Trophoblast cell (in vitro differentiated cells and primary cell): ENCODE results near the gene AGMO.

Experiments
- DNase-seq, 2 donors: peaks; one replicate each; pipeline ENCODE4 v3.0.0-alpha.2; 2016
- H2AFZ ChIP-seq: 2 replicates; pipeline ENCODE4 v1.6.1; 2013; ENCODE audit warnings: low read length, moderate library complexity, mild to moderate bottlenecking; ENCODE audit not compliant: insufficient read depth, poor library complexity
- H2AK5ac ChIP-seq: 2 replicates; pipeline ENCODE4 v1.6.1; 2013; ENCODE audit warnings: mild to moderate bottlenecking, low read length
- H2BK120ac ChIP-seq: 2 replicates; pipeline ENCODE4 v1.6.1; 2013; ENCODE audit warnings: low read length, mild to moderate bottlenecking, moderate library complexity; ENCODE audit not compliant: insufficient read depth, poor library complexity
- H2BK12ac ChIP-seq: 2 replicates; pipeline ENCODE4 v1.6.1; 2013; ENCODE audit warnings: mild to moderate bottlenecking, low read length, moderate library complexity
- H2BK5ac ChIP-seq: 2 replicates; pipeline ENCODE4 v1.6.1; 2013; ENCODE audit warnings: low read length, low read depth, moderate library complexity, mild to moderate bottlenecking; ENCODE audit not compliant: poor library complexity
- H3K14ac ChIP-seq: 2 replicates; pipeline ENCODE4 v1.6.1; 2013; ENCODE audit warnings: mild to moderate bottlenecking, low read length
- H3K18ac ChIP-seq: 2 replicates; pipeline ENCODE4 v1.6.1; 2013; ENCODE audit warnings: mild to moderate bottlenecking, low read length
- H3K23ac ChIP-seq: 2 replicates; pipeline ENCODE4 v1.6.1; 2013; ENCODE audit warnings: low read length
- H3K27ac ChIP-seq: 2 replicates; pipeline ENCODE4 v1.5.1; 2013; ENCODE audit warnings: low read depth, mild to moderate bottlenecking, inconsistent platforms, low read length, moderate library complexity
- H3K27me3 ChIP-seq: 2 replicates; pipeline ENCODE4 v1.6.1; 2013; ENCODE audit warnings: inconsistent platforms, mild to moderate bottlenecking, low read length, moderate library complexity; ENCODE audit not compliant: insufficient read depth
- H3K36me3 ChIP-seq, 2 experiments: 1 replicate in 1 of 2; 2 replicates in 1 of 2; pipeline ENCODE4 v1.6.1; 2013; ENCODE audit warnings: low read length in 2 of 2, mild to moderate bottlenecking in 2 of 2, moderate library complexity in 1 of 2; ENCODE audit not compliant: insufficient read depth in 2 of 2, control insufficient read depth in 1 of 2
- H3K4ac ChIP-seq: 2 replicates; pipeline ENCODE4 v1.6.1; 2013; ENCODE audit warnings: low read depth, mild to moderate bottlenecking, low read length, moderate library complexity
- H3K4me1 ChIP-seq, 2 experiments: 1 replicate in 1 of 2; 2 replicates in 1 of 2; pipeline ENCODE4 v1.6.1; 2013; ENCODE audit warnings: low read length in 2 of 2, mild to moderate bottlenecking in 2 of 2, moderate library complexity in 1 of 2; ENCODE audit not compliant: insufficient read depth in 2 of 2, control insufficient read depth in 1 of 2
- H3K4me2 ChIP-seq: 2 replicates; pipeline ENCODE4 v1.6.1; 2013; ENCODE audit warnings: inconsistent platforms, mild to moderate bottlenecking, low read length, moderate library complexity
- H3K4me3 ChIP-seq: 2 replicates; pipeline ENCODE4 v1.5.1; 2013; ENCODE audit warnings: mild to moderate bottlenecking, low read depth, low read length, inconsistent platforms
- H3K79me1 ChIP-seq: one replicate; pipeline ENCODE4 v1.6.1; 2013; ENCODE audit warnings: low read length
- H3K79me2 ChIP-seq: 2 replicates; pipeline ENCODE4 v1.6.1; 2013; ENCODE audit warnings: low read length, mild to moderate bottlenecking; ENCODE audit not compliant: control insufficient read depth, insufficient read depth, poor library complexity
- H3K9ac ChIP-seq: 2 replicates; pipeline ENCODE4 v1.6.1; 2013; ENCODE audit warnings: mild to moderate bottlenecking, low read length
- H3K9me3 ChIP-seq: 2 replicates; pipeline ENCODE4 v1.6.1; 2013; ENCODE audit warnings: low read depth, mild to moderate bottlenecking, control low read depth, inconsistent platforms, low read length; ENCODE audit not compliant: insufficient read depth
- H4K12ac ChIP-seq: 2 replicates; pipeline ENCODE4 v1.6.1; 2013; ENCODE audit warnings: low read depth, mild to moderate bottlenecking, low read length, moderate library complexity
- H4K8ac ChIP-seq: 2 replicates; pipeline ENCODE4 v1.6.1; 2013; ENCODE audit warnings: low read depth, mild to moderate bottlenecking, low read length, moderate library complexity
- H4K91ac ChIP-seq: one replicate; pipeline ENCODE4 v1.6.1; 2013; ENCODE audit warnings: low read depth, mild to moderate bottlenecking, low read length, moderate library complexity
- WGBS: extraction: QIAGEN DNeasy Blood & Tissue Kit; methylation state at CpG from one replicate; pipeline ENCODE4 v1.1.7; 2013; ENCODE audit warnings: missing lambda C conversion rate; ENCODE audit not compliant: insufficient read length, insufficient coverage; ENCODE audit errors: extremely low coverage; 5-methylcytosine and 5-hydroxymethylcytosine counted together

AGMO gene

GRCh38 chr7:15279640-15280039 lies 282.2 kb downstream of the AGMO start:
- H3K9ac ChIP-seq: no peak overlapping the region
- H3K4me2 ChIP-seq: no peak overlapping the region
- DNase-seq: no peak
- no peaks in the 10 kb centered on the region for H3K9me3 ChIP-seq
- no peaks in the 10 kb centered on the region for H3K79me1 ChIP-seq
- H3K79me2 ChIP-seq: no peaks in the 10 kb centered on the region
- H3K36me3 ChIP-seq: no peaks in the 10 kb centered on the region
- no peak overlapping the region for H4K8ac ChIP-seq
- no peak overlapping the region for H2BK12ac ChIP-seq
- no peak overlapping the region for H3K27ac ChIP-seq
- no peak overlapping the region for H3K23ac ChIP-seq
- no peaks in the 10 kb centered on the region for H3K27me3 ChIP-seq
- no peaks in the 10 kb centered on the region for H3K4me1 ChIP-seq
- WGBS: no CpG with 5 or more reads among the region's 1 CpG
- H2BK5ac ChIP-seq: no peak overlapping the region
- no peak overlapping the region for H3K4me3 ChIP-seq
- no peak overlapping the region for H3K14ac ChIP-seq
- H2AK5ac ChIP-seq: no peak overlapping the region
- no peak overlapping the region for H3K4ac ChIP-seq
- no peak overlapping the region for H3K18ac ChIP-seq
- H2BK120ac ChIP-seq: no peak overlapping the region
- H4K12ac ChIP-seq: no peak overlapping the region
- H4K91ac ChIP-seq: no peak overlapping the region
- H2AFZ ChIP-seq: no peak overlapping the region

GRCh38 chr7:15257689-15258088 lies 304.1 kb downstream of the AGMO start:
- WGBS: no CpG with 5 or more reads among the region's 4 CpGs
- Histone ChIP-seq H2AFZ (no peak overlapping the region), H2AK5ac (no peak overlapping the region), H4K91ac (no peak overlapping the region), H3K23ac (no peak overlapping the region), H2BK5ac (no peak overlapping the region), H3K4me2 (no peak overlapping the region), H3K36me3 (no peaks in the 10 kb centered on the region), H3K9me3 (no peaks in the 10 kb centered on the region), H3K4me1 (no peaks in the 10 kb centered on the region), H2BK12ac (no peak overlapping the region), H3K4me3 (no peak overlapping the region), H3K79me1 (no peaks in the 10 kb centered on the region), H2BK120ac (no peak overlapping the region), H3K18ac (no peak overlapping the region), H3K79me2 (no peaks in the 10 kb centered on the region), H3K14ac (no peak overlapping the region), H3K9ac (no peak overlapping the region), H4K12ac (no peak overlapping the region), H3K4ac (no peak overlapping the region), H3K27ac (no peak overlapping the region), H3K27me3 (no peaks in the 10 kb centered on the region), H4K8ac (no peak overlapping the region)
- DNase-seq: no peak

- Histone ChIP-seq H3K79me1 (no peaks in the 10 kb centered on the region), H3K14ac (no peak overlapping the region), H3K4ac (no peak overlapping the region), H3K79me2 (no peaks in the 10 kb centered on the region), H3K18ac (no peak overlapping the region), H2BK5ac (no peak overlapping the region), H3K4me2 (no peak overlapping the region), H3K4me3 (no peak overlapping the region), H2AK5ac (no peak overlapping the region), H2AFZ (no peak overlapping the region), H4K12ac (no peak overlapping the region), H4K8ac (no peak overlapping the region), H3K36me3 (no peaks in the 10 kb centered on the region), H3K27me3 (no peaks in the 10 kb centered on the region), H3K27ac (no peak overlapping the region), H3K9ac (no peak overlapping the region), H2BK12ac (no peak overlapping the region), H2BK120ac (no peak overlapping the region), H4K91ac (no peak overlapping the region), H3K9me3 (no peaks in the 10 kb centered on the region), H3K4me1 (no peaks in the 10 kb centered on the region), H3K23ac (no peak overlapping the region)
- no peak for DNase-seq
- no CpG with 5 or more reads among the region's 1 CpG for WGBS
Observed at GRCh38 chr7:15252181-15252580, 309.6 kb downstream of the AGMO start.

- Histone ChIP-seq H3K27ac (no peak overlapping the region), H4K8ac (no peak overlapping the region), H3K36me3 (no peaks in the 10 kb centered on the region), H3K9me3 (no peaks in the 10 kb centered on the region), H2BK120ac (no peak overlapping the region), H3K79me2 (no peaks in the 10 kb centered on the region), H3K4ac (no peak overlapping the region), H3K9ac (no peak overlapping the region), H4K12ac (no peak overlapping the region), H3K79me1 (no peaks in the 10 kb centered on the region), H2BK5ac (no peak overlapping the region), H3K27me3 (no peaks in the 10 kb centered on the region), H3K4me2 (no peak overlapping the region), H3K4me3 (no peak overlapping the region), H3K14ac (no peak overlapping the region), H3K4me1 (no peaks in the 10 kb centered on the region), H2AK5ac (no peak overlapping the region), H2BK12ac (no peak overlapping the region), H3K23ac (no peak overlapping the region), H4K91ac (no peak overlapping the region), H3K18ac (no peak overlapping the region), H2AFZ (no peak overlapping the region)
- WGBS: no CpG with 5 or more reads among the region's 2 CpGs
- DNase-seq: no peak
Observed at GRCh38 chr7:15248514-15248913, 313.3 kb downstream of the AGMO start.
